ENCODE measurements around the gene ANKRD27.

- TF ChIP-seq, protein P1, sequence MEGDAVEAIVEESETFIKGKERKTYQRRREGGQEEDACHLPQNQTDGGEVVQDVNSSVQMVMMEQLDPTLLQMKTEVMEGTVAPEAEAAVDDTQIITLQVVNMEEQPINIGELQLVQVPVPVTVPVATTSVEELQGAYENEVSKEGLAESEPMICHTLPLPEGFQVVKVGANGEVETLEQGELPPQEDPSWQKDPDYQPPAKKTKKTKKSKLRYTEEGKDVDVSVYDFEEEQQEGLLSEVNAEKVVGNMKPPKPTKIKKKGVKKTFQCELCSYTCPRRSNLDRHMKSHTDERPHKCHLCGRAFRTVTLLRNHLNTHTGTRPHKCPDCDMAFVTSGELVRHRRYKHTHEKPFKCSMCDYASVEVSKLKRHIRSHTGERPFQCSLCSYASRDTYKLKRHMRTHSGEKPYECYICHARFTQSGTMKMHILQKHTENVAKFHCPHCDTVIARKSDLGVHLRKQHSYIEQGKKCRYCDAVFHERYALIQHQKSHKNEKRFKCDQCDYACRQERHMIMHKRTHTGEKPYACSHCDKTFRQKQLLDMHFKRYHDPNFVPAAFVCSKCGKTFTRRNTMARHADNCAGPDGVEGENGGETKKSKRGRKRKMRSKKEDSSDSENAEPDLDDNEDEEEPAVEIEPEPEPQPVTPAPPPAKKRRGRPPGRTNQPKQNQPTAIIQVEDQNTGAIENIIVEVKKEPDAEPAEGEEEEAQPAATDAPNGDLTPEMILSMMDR (IDR thresholded peaks at IDR 0.05; ENCODE audit: low read depth, low read length, poor library complexity, severe bottlenecking), result no peak
- TF ChIP-seq EZH2phosphoT487 (IDR thresholded peaks at IDR 0.05; ENCODE audit: borderline replicate concordance, low read length), result no peak
Measured at GRCh38 chr19:32676186-32676894, 1.4 kb upstream of the ANKRD27 start.
